H1 (cell line): Measurements from ENCODE around the gene TRNAU1AP. TPM values are rescaled to one million over a fixed set of nuclear protein-coding genes. Genes with fewer than 3 reads are reported as not detected.

Experiments used
- CTCF ChIA-PET: fragments of 300-600 bp; sonication (Branson Sonifier 250); formaldehyde crosslinking; loops from one replicate; lab custom pipeline; 2021; ENCODE audit not compliant: partially characterized antibody; lab: Charles Lee
- POLR2A ChIA-PET: fragments of 300-600 bp; sonication (Branson Sonifier 250); formaldehyde crosslinking; loops from one replicate; lab custom pipeline; 2021; ENCODE audit warnings: inconsistent platforms; ENCODE audit not compliant: partially characterized antibody; lab: Charles Lee
- DNase-seq, 2 experiments: peaks; one replicate each; pipeline versions ENCODE4 v3.0.0 to v3.0.0-alpha.2; 2010 to 2022; ENCODE audit warnings: low spot score in 2 of 2, low read depth in 1 of 2, mixed read lengths in 1 of 2
- FAIRE-seq: peaks from 2 replicates; lab custom pipeline; 2011; peaks lifted over from hg19 to GRCh38; lab: Jason Lieb, UNC
- H2AFZ ChIP-seq: 2 replicates; pipeline ENCODE4 v1.8.1; 2012; ENCODE audit warnings: low read length, inconsistent platforms
- H2AK5ac ChIP-seq: 2 replicates; pipeline ENCODE4 v1.6.1; 2013; ENCODE audit warnings: low read depth, low read length
- H2BK120ac ChIP-seq: replicated peaks from 2 replicates; pipeline ENCODE3; 2013; ENCODE audit warnings: low read depth, low read length, inconsistent platforms
- H2BK12ac ChIP-seq: 2 replicates; pipeline ENCODE4 v1.6.1; 2013; ENCODE audit warnings: low read depth, low read length
- H2BK15ac ChIP-seq: 2 replicates; pipeline ENCODE4 v1.6.1; 2013; ENCODE audit warnings: low read length
- H2BK20ac ChIP-seq: 2 replicates; pipeline ENCODE4 v1.6.1; 2013; ENCODE audit warnings: low read length
- H2BK5ac ChIP-seq: 2 replicates; pipeline ENCODE4 v1.6.1; 2013; ENCODE audit warnings: low read depth, low read length
- H3K14ac ChIP-seq: 2 replicates; pipeline ENCODE4 v1.6.1; 2013; ENCODE audit warnings: inconsistent platforms; ENCODE audit not compliant: insufficient read length
- H3K18ac ChIP-seq: 2 replicates; pipeline ENCODE4 v1.6.1; 2013; ENCODE audit warnings: low read length; ENCODE audit errors: extremely low read depth
- H3K23ac ChIP-seq: 2 replicates; pipeline ENCODE4 v1.6.1; 2013; ENCODE audit warnings: inconsistent platforms; ENCODE audit not compliant: insufficient read length
- H3K23me2 ChIP-seq: 2 replicates; pipeline ENCODE4 v1.6.1; 2013; ENCODE audit warnings: low read depth, low read length
- H3K27ac ChIP-seq: 2 replicates; pipeline ENCODE4 v1.6.1; 2011; ENCODE audit warnings: low read depth, low read length, inconsistent platforms
- H3K27me3 ChIP-seq, 4 experiments: replicated peaks in 1 of 4; 1 replicate in 1 of 4; 2 replicates in 3 of 4; pipeline versions ENCODE4 v1.6.1 to v1.8.1; 2011 to 2013; ENCODE audit warnings: low read length in 3 of 4, mild to moderate bottlenecking in 3 of 4, inconsistent platforms in 2 of 4, mixed read lengths in 2 of 4, moderate library complexity in 1 of 4; ENCODE audit not compliant: control insufficient read depth in 3 of 4, insufficient read depth in 3 of 4; ENCODE audit errors: extremely low read depth in 1 of 4
- H3K36me3 ChIP-seq, 4 experiments: 2 replicates each; pipeline versions ENCODE4 v1.6.1 to v1.8.1; 2011 to 2013; ENCODE audit warnings: mild to moderate bottlenecking in 4 of 4, low read length in 3 of 4, moderate library complexity in 2 of 4, control low read depth in 1 of 4, inconsistent platforms in 1 of 4; ENCODE audit not compliant: insufficient read depth in 4 of 4, control insufficient read depth in 2 of 4
- H3K4ac ChIP-seq: replicated peaks from 2 replicates; pipeline ENCODE3; 2013; ENCODE audit warnings: low read length, low read depth, mixed read lengths, inconsistent platforms; ENCODE audit not compliant: insufficient read length
- H3K4me1 ChIP-seq, 4 experiments: replicated peaks in 1 of 4; 1 replicate in 1 of 4; 2 replicates in 3 of 4; pipeline versions ENCODE4 v1.6.1 to v1.8.1; 2011 to 2013; ENCODE audit warnings: low read length in 3 of 4, inconsistent platforms in 2 of 4, mixed read lengths in 1 of 4; ENCODE audit not compliant: insufficient read depth in 4 of 4, control insufficient read depth in 3 of 4
- H3K4me2 ChIP-seq, 2 experiments: 2 replicates each; pipeline versions ENCODE4 v1.6.1 to v1.8.1; 2011 to 2013; ENCODE audit warnings: low read depth in 2 of 2, low read length in 2 of 2, control low read depth in 1 of 2, inconsistent platforms in 1 of 2, mild to moderate bottlenecking in 1 of 2; ENCODE audit not compliant: insufficient read depth in 1 of 2
- H3K4me3 ChIP-seq, 4 experiments: fragments of 200-600, 300-600 bp in 1 of 4; sonication (generic), shearing (Covaris generic), sonication (Bioruptor Twin) in 1 of 4; 2 replicates each; pipeline versions ENCODE4 v1.5.1 to v1.8.1; 2011 to 2016; ENCODE audit warnings: low read length in 4 of 4, low read depth in 3 of 4, control low read depth in 2 of 4, inconsistent platforms in 2 of 4, mild to moderate bottlenecking in 2 of 4, mixed read lengths in 1 of 4, moderate library complexity in 1 of 4; ENCODE audit not compliant: insufficient read depth in 2 of 4; ENCODE audit errors: extremely low read depth in 1 of 4
- H3K56ac ChIP-seq: replicated peaks from 2 replicates; pipeline ENCODE3; 2013; ENCODE audit warnings: low read depth, mild to moderate bottlenecking, mixed read lengths, low read length, inconsistent platforms; ENCODE audit not compliant: insufficient read length
- H3K79me1 ChIP-seq: 2 replicates; pipeline ENCODE4 v1.6.1; 2013; ENCODE audit warnings: low read depth, low read length, control low read depth
- H3K79me2 ChIP-seq, 2 experiments: 2 replicates each; pipeline versions ENCODE4 v1.6.1 to v1.8.1; 2012 to 2013; ENCODE audit warnings: low read length in 2 of 2, mild to moderate bottlenecking in 2 of 2, inconsistent platforms in 1 of 2; ENCODE audit not compliant: insufficient read depth in 2 of 2, control insufficient read depth in 1 of 2
- H3K9ac ChIP-seq, 4 experiments: replicated peaks in 1 of 4; 1 replicate in 1 of 4; 2 replicates in 3 of 4; pipeline versions ENCODE4 v1.6.1 to v1.8.1; 2011 to 2013; ENCODE audit warnings: low read depth in 3 of 4, low read length in 3 of 4, control low read depth in 2 of 4, mild to moderate bottlenecking in 2 of 4, moderate library complexity in 2 of 4, inconsistent platforms in 1 of 4; ENCODE audit errors: extremely low read depth in 1 of 4
- H3K9me3 ChIP-seq, 2 experiments: 2 replicates each; pipeline versions ENCODE4 v1.6.1 to v1.8.1; 2012 to 2013; ENCODE audit warnings: mild to moderate bottlenecking in 2 of 2, moderate library complexity in 2 of 2, control low read depth in 1 of 2, inconsistent platforms in 1 of 2, low read depth in 1 of 2, low read length in 1 of 2, mixed read lengths in 1 of 2; ENCODE audit not compliant: insufficient read depth in 2 of 2
- H4K20me1 ChIP-seq, 2 experiments: replicated peaks in 1 of 2; 2 replicates each; pipeline versions ENCODE3 to v1.8.1; 2011 to 2013; ENCODE audit warnings: inconsistent platforms in 2 of 2, low read length in 2 of 2, mild to moderate bottlenecking in 1 of 2; ENCODE audit not compliant: insufficient read depth in 2 of 2, control insufficient read depth in 1 of 2
- H4K5ac ChIP-seq: 2 replicates; pipeline ENCODE4 v1.6.1; 2013; ENCODE audit warnings: low read length, low read depth, mixed read lengths, inconsistent platforms; ENCODE audit not compliant: insufficient read length
- H4K8ac ChIP-seq: 2 replicates; pipeline ENCODE4 v1.8.0; 2013; ENCODE audit warnings: mild to moderate bottlenecking, moderate library complexity, low read length, inconsistent platforms; ENCODE audit not compliant: insufficient read depth; ENCODE audit errors: extremely low read depth
- H4K91ac ChIP-seq: replicated peaks from 2 replicates; pipeline ENCODE3; 2013; ENCODE audit warnings: low read length, mixed read lengths, inconsistent platforms; ENCODE audit not compliant: insufficient read length
- ASH2L ChIP-seq: fragments of 200-600, 300-600 bp; sonication (generic); IDR thresholded peaks from one replicate; pipeline ENCODE4 v1.7.1; 2017; ENCODE audit warnings: low read length
- BACH1 ChIP-seq: IDR thresholded peaks from 2 replicates; pipeline ENCODE4 v1.6.1; 2012; ENCODE audit warnings: low read length, improper control_type of control experiment
- CBX5 ChIP-seq: fragments of 300-800, 300-1000 bp; sonication (generic); IDR thresholded peaks from 2 replicates; pipeline ENCODE4 v1.7.1; 2016; ENCODE audit warnings: antibody characterized with exemption, low read length, low read depth
- CBX8 ChIP-seq: fragments of 300-800, 300-1000 bp; sonication (generic); IDR thresholded peaks from 2 replicates; pipeline ENCODE4 v1.7.1; 2016; ENCODE audit warnings: low read depth, low read length, borderline replicate concordance
- CTCF ChIP-seq, 3 experiments: IDR thresholded peaks; 1 replicate in 2 of 3; 2 replicates in 1 of 3; pipeline versions ENCODE4 v1.5.1 to v1.6.1; 2011; ENCODE audit warnings: low read length in 3 of 3, mild to moderate bottlenecking in 3 of 3, inconsistent platforms in 2 of 3, low read depth in 1 of 3, moderate library complexity in 1 of 3; ENCODE audit not compliant: insufficient read depth in 1 of 3; ENCODE audit errors: control extremely low read depth in 1 of 3
- JUND ChIP-seq: IDR thresholded peaks from 2 replicates; pipeline ENCODE4 v1.6.1; 2011; ENCODE audit warnings: mild to moderate bottlenecking, improper control_type of control experiment, low read length
- MAFK ChIP-seq: IDR thresholded peaks from 2 replicates; pipeline ENCODE4 v1.6.1; 2012; ENCODE audit warnings: low read depth, mild to moderate bottlenecking, improper control_type of control experiment, low read length
- PHF8 ChIP-seq: fragments of 200-600 bp; sonication (generic); conservative IDR thresholded peaks from 2 replicates; pipeline ENCODE4 v1.7.1; 2012; ENCODE audit warnings: low read depth, mild to moderate bottlenecking, inconsistent platforms, low read length, moderate library complexity
- POLR2A ChIP-seq, 2 experiments: IDR thresholded peaks; 1 replicate in 1 of 2; 2 replicates in 1 of 2; pipeline ENCODE4 v1.6.1; 2011; ENCODE audit warnings: low read depth in 2 of 2, low read length in 2 of 2, mild to moderate bottlenecking in 2 of 2; ENCODE audit errors: control extremely low read depth in 1 of 2
- POLR2AphosphoS5 ChIP-seq: IDR thresholded peaks from 2 replicates; pipeline ENCODE4 v1.6.1; 2011; ENCODE audit warnings: low read depth, low read length
- SUZ12 ChIP-seq: fragments of 200-600 bp; sonication (generic); IDR thresholded peaks from 2 replicates; pipeline ENCODE4 v1.6.1; 2012; ENCODE audit warnings: mild to moderate bottlenecking, inconsistent platforms, low read length, moderate library complexity, mixed read lengths
- WGBS, 2 experiments: shearing (Covaris generic) in 1 of 2; methylation state at CpG; one replicate each; pipeline versions ENCODE4 v1.1.6 to v1.1.7; 2013 to 2015; ENCODE audit warnings: low lambda C conversion rate in 2 of 2, mixed read lengths in 2 of 2, inconsistent platforms in 1 of 2, low coverage in 1 of 2, missing lambda C conversion rate in 1 of 2; ENCODE audit not compliant: insufficient replicate concordance in 2 of 2, insufficient coverage in 1 of 2, insufficient read length in 1 of 2; ENCODE audit errors: extremely low coverage in 1 of 2, missing lambda C conversion rate in 1 of 2; 5-methylcytosine and 5-hydroxymethylcytosine counted together
- polyA plus RNA-seq, 7 experiments: library from polyadenylated mRNA; depleted of rRNA in 3 of 7; stranded (reverse) in 5 of 7; unstranded in 2 of 7; fragments of >200 nt in 5 of 7; fragments of 200-250 nt in 2 of 7; gene quantifications; 1 replicate in 5 of 7; 2 replicates in 1 of 7; 4 replicates in 1 of 7; pipeline versions ENCODE4 v1.2.1 to v1.2.3, GENCODE V29; 2011 to 2013; ENCODE audit warnings: missing spikeins in 2 of 7, mixed read lengths in 2 of 7
- total RNA-seq: library from RNA; stranded (reverse); fragmentation: NEBNext Ultra II Directional; extraction: Animal tissue kit (Norgen Biotek cat#: 25700); gene quantifications from 2 replicates; pipeline ENCODE4 v1.2.1, GENCODE V29; 2021

The TRNAU1AP gene
- total and polyA plus RNA-seq, 2 of the 8 experiments (the other 6 are each of a cell fraction or from before 2014, with no cell fraction given) = 35.2 to 37.1 TPM

- no peak overlapping the region for H2BK15ac ChIP-seq
- H3K27me3 ChIP-seq = peaks cover 0 to under 1% (median under 1%) of the 10 kb centered on the region in 4 experiments; a peak in 1 of 7 replicates
- H3K14ac ChIP-seq = no peak overlapping the region
- H3K4me3 ChIP-seq = no peak overlapping the region
- H4K20me1 ChIP-seq = peaks cover 15 to 23% of the 10 kb centered on the region in 2 experiments
- H3K27ac ChIP-seq = no peak overlapping the region
- H3K36me3 ChIP-seq = peaks cover 19 to 60% (median 41%) of the 10 kb centered on the region in 4 experiments
- H2BK20ac ChIP-seq = no peak overlapping the region
- WGBS, 2 experiments = 82% methylated on average over 1 of the region's 1 CpG; no CpG with 5 or more reads in 1 of the 2 experiments
- H3K4me1 ChIP-seq = peaks cover 0 to 8% (median 3%) of the 10 kb centered on the region in 4 experiments; a peak in 4 of 7 replicates
- no peak overlapping the region for H3K4me2 ChIP-seq
- no peak overlapping the region for H2BK12ac ChIP-seq
- ChIA-PET POLR2A (interaction anchor here (1.3 to 23.4 kb wide), 7 partner anchors 16 to 342 kb away, joined by 3 to 660 read pairs (median 118); partner anchors contain the start of genes ATP5IF1, RAB42, RCC1 and TAF12), CTCF (interaction anchor here (0.7 to 9.7 kb wide), 6 partner anchors 8 to 63 kb away, joined by 3 to 73 read pairs (median 3); no protein-coding TSS in a partner anchor)
- no peak overlapping the region for H4K91ac ChIP-seq
- no peak for DNase-seq
- H3K9ac ChIP-seq = no peak overlapping the region
- no peak overlapping the region for H3K4ac ChIP-seq
- H2BK120ac ChIP-seq = no peak overlapping the region
- H3K79me1 ChIP-seq = peaks cover 4% of the 10 kb centered on the region; the same call in 1 of the 2 replicates
- no peak overlapping the region for H3K56ac ChIP-seq
- no peak overlapping the region for H2BK5ac ChIP-seq
- H3K18ac ChIP-seq = no peak overlapping the region
- no peak for FAIRE-seq
- H3K79me2 ChIP-seq = peaks cover 10 to 21% of the 10 kb centered on the region in 2 experiments
- no peaks in the 10 kb centered on the region for H3K9me3 ChIP-seq
- H3K23ac ChIP-seq = no peak overlapping the region
- no peak overlapping the region for H2AFZ ChIP-seq
- no peak overlapping the region for H4K5ac ChIP-seq
- no peak overlapping the region; the same call in 1 of the 2 replicates for H4K8ac ChIP-seq
- H3K23me2 ChIP-seq = peaks cover 10% of the 10 kb centered on the region; the same call in 1 of the 2 replicates
- no peak overlapping the region for H2AK5ac ChIP-seq
- TF ChIP-seq POLR2AphosphoS5 = peak; percentile 92
- TF ChIP-seq SUZ12 = no peak
- peak in 1 of 2 experiments; percentile 31; a peak in 2 of 3 replicates for TF ChIP-seq POLR2A (IDR thresholded peaks at IDR 0.05; ENCODE audit: control extremely low read depth in 1 of 2, low read depth in 2 of 2, low read length in 2 of 2)
- TF ChIP-seq MAFK = no peak
- no peak for TF ChIP-seq PHF8
- no peak for TF ChIP-seq CBX5
- TF ChIP-seq BACH1 = no peak
- no peak for TF ChIP-seq CBX8
- TF ChIP-seq CTCF (IDR thresholded peaks at IDR 0.05; ENCODE audit: control extremely low read depth in 1 of 3, insufficient read depth in 1 of 3, low read depth in 1 of 3, low read length in 3 of 3) = no peak
- TF ChIP-seq JUND = no peak
- TF ChIP-seq ASH2L = no peak
Measured at GRCh38 chr1:28577052-28577678, 24.3 kb downstream of the TRNAU1AP start.
